Activated CD8-positive, alpha-beta memory T cell treated with anti-CD3 and anti-CD28 coated beads, Interleukin-2, amount 50 U/mL, for 4 hours (primary cell): ENCODE data around the gene HTRA2.

Source experiments
- DNase-seq: peaks from one replicate; pipeline ENCODE4 v3.0.0-alpha.2; 2020

Gene HTRA2

GRCh38 chr2:74566076-74566753, 36.5 kb downstream of the HTRA2 start:
- no peak for DNase-seq

DNA sequence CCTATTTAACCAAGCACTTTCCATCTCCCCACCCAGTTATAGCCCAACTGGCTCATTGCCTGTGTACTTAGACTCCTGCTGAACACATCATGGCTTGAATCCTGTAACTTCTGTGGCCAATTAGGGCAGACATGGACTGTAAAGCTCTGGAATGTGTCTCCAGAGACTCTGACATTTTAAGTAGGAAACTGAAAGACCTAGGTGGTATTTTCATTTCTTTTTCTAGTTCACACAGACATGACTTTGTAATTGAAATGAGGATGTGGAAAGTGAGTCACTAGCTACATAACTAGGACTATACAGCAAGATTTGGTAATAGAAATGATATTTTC, 37.0 kb downstream of the HTRA2 start:
- no peak for DNase-seq

DNA sequence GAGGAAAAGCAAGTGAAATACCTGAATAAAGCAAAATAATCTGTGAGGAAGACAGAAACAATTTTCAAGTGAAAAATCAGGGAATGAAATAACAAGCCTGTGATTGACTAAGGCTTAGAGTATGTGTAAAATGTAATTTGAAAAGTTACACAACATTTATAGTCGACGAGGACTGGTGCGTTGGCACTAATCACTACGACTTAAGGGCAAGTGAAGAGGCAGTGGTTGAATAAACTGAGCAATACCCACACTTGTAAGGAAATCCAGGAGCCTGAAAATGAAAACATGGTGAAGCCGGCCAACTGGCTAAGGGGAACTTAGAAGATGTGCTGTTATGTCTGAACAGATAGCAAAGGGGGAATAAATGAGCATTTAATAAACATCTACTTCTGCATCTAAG, 38.1 kb downstream of the HTRA2 start:
- DNase-seq, result no peak

DNA sequence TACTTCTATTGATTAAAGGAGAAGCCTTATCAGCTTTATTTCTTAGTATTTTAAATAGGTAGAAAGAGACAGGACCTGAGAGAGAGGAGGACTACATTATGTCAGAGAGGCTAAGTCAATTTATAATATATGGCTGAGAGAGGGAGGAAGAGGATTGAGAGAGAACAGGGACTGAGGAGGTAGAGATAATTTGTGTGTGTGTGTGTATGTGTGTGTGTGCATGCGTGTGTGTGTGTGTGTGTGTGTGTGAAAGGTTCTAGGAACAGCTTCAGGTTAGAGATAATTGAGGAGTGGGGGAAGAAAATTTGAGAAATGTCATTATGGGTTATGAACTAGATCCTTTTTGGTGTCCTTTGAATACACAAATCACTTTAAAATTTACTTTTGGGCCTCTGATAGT, 40.0 kb downstream of the HTRA2 start:
- DNase-seq, result no peak

DNA sequence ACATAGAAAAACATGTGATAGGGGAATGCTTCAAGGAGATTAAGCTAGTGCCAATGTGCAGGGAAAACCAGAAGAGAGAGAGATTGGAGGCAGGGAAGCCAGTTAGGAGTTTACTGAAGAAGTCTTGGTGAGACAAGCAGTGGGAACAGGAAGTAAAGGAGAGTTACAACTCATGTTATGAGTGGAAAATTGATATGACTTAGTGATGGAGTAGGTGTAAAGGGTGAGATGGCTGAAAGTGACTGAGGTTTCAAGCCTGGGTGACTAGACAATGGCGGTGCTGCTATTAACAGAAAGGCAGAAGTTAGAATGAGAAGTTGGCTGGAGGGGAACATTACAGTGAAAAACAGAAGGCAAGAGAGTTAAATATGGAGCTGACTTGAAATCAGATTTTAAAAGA, 41.3 kb downstream of the HTRA2 start:
- DNase-seq, result no peak

DNA sequence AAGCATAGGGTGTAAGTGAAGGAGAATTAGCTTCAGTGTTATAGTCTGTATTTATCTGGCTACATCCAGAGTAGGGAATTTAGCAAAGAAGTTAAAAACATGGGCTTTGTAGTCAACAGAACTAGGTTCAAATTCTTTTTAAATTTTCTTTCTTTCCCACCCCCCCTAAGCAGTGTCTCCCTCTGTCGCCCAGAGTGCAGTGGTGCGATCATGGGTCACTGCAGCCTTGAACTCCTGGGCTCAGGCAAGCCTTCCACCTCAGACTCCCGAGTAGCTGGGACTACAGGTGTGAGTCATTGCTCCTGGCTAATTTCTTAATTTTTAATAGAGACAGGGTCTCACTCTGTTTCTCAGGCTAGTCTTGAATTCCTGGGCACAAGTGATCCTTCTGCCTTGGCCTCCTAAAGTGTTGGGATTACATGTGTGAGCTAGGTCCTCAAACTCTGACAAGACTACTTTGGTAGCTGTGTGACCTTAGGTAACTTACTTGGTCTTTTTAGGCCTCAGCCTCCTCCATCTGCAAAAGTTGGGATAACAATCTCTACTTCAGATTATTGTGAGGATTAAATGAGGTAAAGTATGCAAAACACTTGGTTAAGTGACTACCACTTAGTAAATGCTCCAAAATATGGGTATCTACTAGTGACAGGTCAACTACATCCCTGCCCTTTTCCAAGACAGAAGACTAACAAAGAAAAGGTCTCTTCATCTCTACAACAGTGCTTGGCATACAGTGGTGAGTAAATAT, 42.6 kb downstream of the HTRA2 start:
- DNase-seq, result no peak

DNA sequence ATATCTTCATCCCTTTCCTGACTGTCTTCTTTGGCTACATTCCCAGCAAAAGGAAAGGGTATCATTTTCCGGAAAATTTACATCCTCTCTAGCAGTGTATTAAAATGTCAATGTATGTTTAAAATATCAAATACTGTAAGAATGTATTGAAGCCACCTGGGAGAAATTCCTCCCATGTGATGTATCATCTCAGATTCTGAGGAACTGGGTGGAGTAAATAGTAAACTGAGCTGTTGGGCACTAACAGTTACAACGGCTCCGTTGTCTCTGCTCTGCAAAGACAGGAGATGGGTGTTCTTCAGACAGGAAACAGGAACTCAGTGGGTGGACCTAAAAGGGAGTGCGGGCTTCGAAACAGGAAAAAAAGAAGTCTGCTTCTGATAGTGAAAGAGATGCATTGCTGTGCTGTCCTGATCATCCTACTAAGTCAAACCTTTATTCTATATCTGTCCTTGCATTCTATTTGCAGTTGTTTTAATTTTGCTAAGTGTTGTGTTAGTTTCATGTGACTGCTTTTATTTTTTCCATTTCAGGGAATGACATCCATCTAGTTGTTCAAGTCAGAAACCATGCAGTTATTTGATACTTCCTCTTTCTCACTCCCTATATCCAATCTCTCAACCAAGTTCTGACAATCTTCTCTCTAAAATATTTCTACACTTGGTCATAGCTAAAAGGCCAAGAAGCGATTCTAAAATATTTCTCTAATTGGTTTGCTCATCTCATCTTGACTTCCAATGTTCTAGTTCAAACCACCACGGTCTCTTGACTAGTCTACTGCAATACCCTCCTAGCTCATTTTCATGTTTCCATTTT, 44.2 kb downstream of the HTRA2 start:
- no peak for DNase-seq

DNA sequence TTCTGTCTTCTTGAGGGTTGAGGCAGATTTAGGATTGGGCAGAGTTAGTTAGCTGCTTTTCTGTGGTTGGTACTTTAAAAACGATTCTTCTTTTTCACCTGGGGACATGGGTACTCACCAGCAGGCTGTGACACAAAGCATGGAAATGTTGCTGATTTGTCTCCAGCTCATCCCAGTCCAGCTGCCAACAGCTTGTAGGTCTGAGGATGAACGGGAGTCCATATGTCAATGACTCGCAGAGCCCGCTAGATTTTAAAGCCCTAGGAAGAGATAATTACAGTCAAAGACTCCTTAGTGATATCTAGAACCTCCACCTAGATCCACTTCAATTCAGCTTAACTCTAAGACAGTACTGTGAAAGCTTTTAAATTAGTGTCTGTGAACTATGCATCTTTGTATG, 45.6 kb downstream of the HTRA2 start:
- no peak for DNase-seq

GRCh38 chr2:74576211-74576862, 46.6 kb downstream of the HTRA2 start:
- DNase-seq, result no peak

GRCh38 chr2:74576863-74577229, 47.1 kb downstream of the HTRA2 start:
- no peak for DNase-seq

- no peak for DNase-seq
Observed at GRCh38 chr2:74577448-74577847, 47.7 kb downstream of the HTRA2 start.

DNA sequence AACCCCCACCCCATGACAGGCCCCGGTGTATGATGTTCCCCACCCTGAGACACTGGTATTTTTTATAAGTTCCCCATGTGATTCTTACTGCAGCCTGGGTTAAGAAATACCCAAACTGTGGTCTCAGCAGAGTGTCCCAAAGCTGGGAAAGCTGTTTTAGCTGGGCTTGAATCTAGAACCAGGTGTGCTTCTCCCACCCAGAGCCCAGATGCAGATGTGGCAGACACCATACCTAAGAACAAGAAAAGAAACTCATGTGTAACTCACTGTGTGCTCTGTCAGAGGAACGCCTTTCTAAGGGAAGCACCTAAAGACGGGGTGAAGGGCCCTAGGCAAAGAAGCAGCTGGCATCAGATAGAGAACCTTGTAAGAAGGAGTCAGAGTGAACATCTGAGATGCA, 48.7 kb downstream of the HTRA2 start:
- DNase-seq, result no peak

GRCh38 chr2:74581463-74581862, 51.7 kb downstream of the HTRA2 start:
- DNase-seq, result no peak

DNA sequence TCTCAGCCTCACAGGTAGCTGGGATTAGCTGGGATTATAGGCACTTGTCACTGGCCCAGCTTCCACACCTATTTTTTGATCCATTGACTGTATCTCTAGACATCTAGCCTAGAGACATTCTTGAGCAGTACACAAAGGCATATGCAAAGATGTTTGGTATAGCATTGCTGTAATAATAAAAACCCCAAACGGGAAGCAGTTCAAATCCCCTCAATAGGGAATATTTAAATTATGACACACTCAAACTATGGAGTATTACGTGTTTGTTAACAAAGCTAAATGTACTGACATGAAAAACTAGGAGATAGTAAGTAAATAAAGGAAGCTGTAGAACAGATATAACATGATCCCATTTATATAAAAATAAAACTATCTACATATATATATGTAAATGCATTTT, 52.5 kb downstream of the HTRA2 start:
- DNase-seq, result no peak
